Esophagus muscularis mucosa (tissue), 4 donors: Measurements from ENCODE around the gene MRPL38. TPM values are rescaled to one million over a fixed set of nuclear protein-coding genes. Genes with fewer than 3 reads are reported as not detected.

ENCODE experiments used
- DNase-seq: peaks from one replicate; pipeline ENCODE4 v3.0.0-alpha.2; 2017; ENCODE audit errors: extremely low spot score
- H3K27ac ChIP-seq, 4 donors: fragments of 200-600 bp; sonication (generic); replicated peaks in 1 of 4; 1 replicate in 3 of 4; 2 replicates in 1 of 4; pipeline ENCODE4 v1.5.1; 2016 to 2019; ENCODE audit warnings: mild to moderate bottlenecking in 1 of 4
- H3K27me3 ChIP-seq, 4 donors: fragments of 200-600 bp; sonication (generic); one replicate each; pipeline versions ENCODE4 v1.5.1 to v1.6.0; 2016 to 2019
- H3K36me3 ChIP-seq, 4 donors: fragments of 200-600 bp; sonication (generic); one replicate each; pipeline ENCODE4 v1.5.1; 2016 to 2019
- H3K4me1 ChIP-seq, 4 donors: fragments of 200-600 bp; sonication (generic); one replicate each; pipeline ENCODE4 v1.5.1; 2016 to 2019
- H3K4me3 ChIP-seq, 4 donors: fragments of 200-600 bp; sonication (generic); 1 replicate in 2 of 4; 2 replicates in 2 of 4; pipeline ENCODE4 v1.5.1; 2016 to 2019; ENCODE audit warnings: mild to moderate bottlenecking in 4 of 4, moderate library complexity in 1 of 4
- H3K9me3 ChIP-seq, 4 donors: fragments of 200-600 bp; sonication (generic); 1 replicate in 3 of 4; 2 replicates in 1 of 4; pipeline ENCODE4 v1.5.1; 2016 to 2019
- EP300 ChIP-seq: sonication (generic); formaldehyde crosslinking; IDR thresholded peaks from one replicate; pipeline ENCODE4 v1.6.1; 2017; ENCODE audit warnings: antibody characterized with exemption
- POLR2A ChIP-seq: fragments of 450-650 bp; IDR thresholded peaks from one replicate; pipeline ENCODE4 v1.6.1; 2017; ENCODE audit warnings: antibody characterized with exemption, moderate library complexity, mild to moderate bottlenecking, low read depth
- POLR2AphosphoS5 ChIP-seq, 2 donors: sonication (generic); formaldehyde crosslinking; IDR thresholded peaks; one replicate each; pipeline ENCODE4 v1.6.1; 2017; ENCODE audit warnings: antibody characterized with exemption in 2 of 2
- WGBS: methylation state at CpG from one replicate; pipeline ENCODE4 v1.1.5; 2018; 5-methylcytosine and 5-hydroxymethylcytosine counted together
- intact Hi-C: fragments of 100-400 bp; cut with DNase I; formaldehyde crosslinking; loops from one replicate; pipeline ENCODE4 v1.15.1; 2023
- total RNA-seq, 4 donors: library from RNA; depleted of rRNA; stranded (reverse); fragments of >200 nt; gene quantifications; one replicate each; pipeline versions ENCODE4 v1.1.0 to v1.2.1, GENCODE V29; 2016
- TF ChIP-seq, protein P1 (sequence below), 3 experiments: fragments of 200-600 bp in 2 of 3; fragments of 450-650 bp in 1 of 3; sonication (generic) in 2 of 3; IDR thresholded peaks; one replicate each; pipeline ENCODE4 v1.5.1; 2017 to 2019; ENCODE audit warnings: antibody characterized with exemption in 3 of 3, mild to moderate bottlenecking in 2 of 3, moderate library complexity in 1 of 3

MRPL38 gene
- total RNA-seq, 4 donors from 2014 or later, result 32.5 to 61.7 (median 44.1) TPM

DNA sequence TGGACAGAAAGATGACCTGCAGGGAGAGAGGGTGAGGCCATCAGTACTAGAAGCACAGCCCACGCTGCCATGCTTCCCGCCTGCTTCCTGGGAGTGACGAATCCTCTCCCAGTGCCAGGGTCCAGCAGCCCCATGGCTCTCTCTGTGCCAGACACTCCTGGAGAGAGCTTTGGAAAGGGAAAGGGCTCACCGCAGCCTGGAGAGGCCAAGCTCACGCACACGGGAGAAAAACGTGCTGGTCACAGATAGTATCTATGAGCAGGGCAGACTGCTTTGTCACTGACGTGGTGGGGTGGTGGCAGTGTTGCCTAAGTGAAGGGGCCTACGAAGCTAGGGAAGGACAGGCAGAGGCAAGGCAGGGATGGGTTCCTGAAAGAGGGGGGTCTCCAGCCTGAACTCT is 55.0 kb downstream of the MRPL38 start:
- H3K4me1 ChIP-seq, result peaks cover 93 to 98% (median 96%) of the 10 kb centered on the region in 4 donors
- no peaks in the 10 kb centered on the region for H3K9me3 ChIP-seq
- WGBS, result 71% methylated on average over 9 of the region's 9 CpGs
- DNase-seq, result no peak
- no peaks in the 10 kb centered on the region for H3K27me3 ChIP-seq
- H3K27ac ChIP-seq, result peak overlapping the region; percentile 39 to 71 (median 54)
- intact Hi-C loops, result loop anchor here (2.0 to 5.0 kb wide), 2 partner anchors 33 to 47 kb away; partner anchors contain the start of gene TRIM65
- H3K36me3 ChIP-seq, result peaks cover 50 to 74% (median 70%) of the 10 kb centered on the region in 4 donors
- TF ChIP-seq, protein P1, sequence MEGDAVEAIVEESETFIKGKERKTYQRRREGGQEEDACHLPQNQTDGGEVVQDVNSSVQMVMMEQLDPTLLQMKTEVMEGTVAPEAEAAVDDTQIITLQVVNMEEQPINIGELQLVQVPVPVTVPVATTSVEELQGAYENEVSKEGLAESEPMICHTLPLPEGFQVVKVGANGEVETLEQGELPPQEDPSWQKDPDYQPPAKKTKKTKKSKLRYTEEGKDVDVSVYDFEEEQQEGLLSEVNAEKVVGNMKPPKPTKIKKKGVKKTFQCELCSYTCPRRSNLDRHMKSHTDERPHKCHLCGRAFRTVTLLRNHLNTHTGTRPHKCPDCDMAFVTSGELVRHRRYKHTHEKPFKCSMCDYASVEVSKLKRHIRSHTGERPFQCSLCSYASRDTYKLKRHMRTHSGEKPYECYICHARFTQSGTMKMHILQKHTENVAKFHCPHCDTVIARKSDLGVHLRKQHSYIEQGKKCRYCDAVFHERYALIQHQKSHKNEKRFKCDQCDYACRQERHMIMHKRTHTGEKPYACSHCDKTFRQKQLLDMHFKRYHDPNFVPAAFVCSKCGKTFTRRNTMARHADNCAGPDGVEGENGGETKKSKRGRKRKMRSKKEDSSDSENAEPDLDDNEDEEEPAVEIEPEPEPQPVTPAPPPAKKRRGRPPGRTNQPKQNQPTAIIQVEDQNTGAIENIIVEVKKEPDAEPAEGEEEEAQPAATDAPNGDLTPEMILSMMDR (IDR thresholded peaks at IDR 0.05), result no peak
- TF ChIP-seq POLR2AphosphoS5 (IDR thresholded peaks at IDR 0.05), result no peak
- no peak for TF ChIP-seq EP300
- TF ChIP-seq POLR2A, result no peak
- H3K4me3 ChIP-seq, result no peak overlapping the region

DNA sequence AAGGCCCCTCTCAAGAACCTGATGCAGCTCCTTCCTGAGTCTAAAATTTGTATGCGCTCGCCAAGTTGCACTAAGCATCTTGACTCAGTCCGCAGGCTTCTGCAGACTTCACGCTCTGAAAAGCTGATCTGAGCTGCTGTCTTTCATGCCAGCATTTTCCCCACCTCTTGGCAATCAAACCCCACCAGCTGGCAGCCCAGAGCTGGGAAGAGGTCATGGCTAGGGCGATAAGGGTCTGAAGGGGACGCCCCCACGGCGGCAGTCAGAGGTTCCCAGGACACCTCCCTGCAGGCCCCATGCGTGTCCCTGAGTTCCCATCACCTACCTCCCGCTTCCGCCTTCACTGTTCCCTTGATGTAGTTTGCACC is 55.4 kb downstream of the MRPL38 start:
- 86% methylated on average over 11 of the region's 11 CpGs for WGBS
- no peak overlapping the region for H3K4me3 ChIP-seq
- no peaks in the 10 kb centered on the region for H3K27me3 ChIP-seq
- peaks cover 50 to 74% (median 70%) of the 10 kb centered on the region in 4 donors for H3K36me3 ChIP-seq
- TF ChIP-seq, protein P1 (IDR thresholded peaks at IDR 0.05), result no peak
- TF ChIP-seq POLR2A, result no peak
- no peak for TF ChIP-seq POLR2AphosphoS5 (IDR thresholded peaks at IDR 0.05)
- TF ChIP-seq EP300, result no peak
- intact Hi-C loops, result loop anchor here (5.0 kb wide), 1 partner anchor 33 kb away; no protein-coding TSS in a partner anchor
- peaks cover 96 to 99% (median 96%) of the 10 kb centered on the region in 4 donors for H3K4me1 ChIP-seq
- H3K27ac ChIP-seq, result peak overlapping the region; percentile 39 to 71 (median 54)
- no peaks in the 10 kb centered on the region for H3K9me3 ChIP-seq
- no peak for DNase-seq

Other genes with a start within 250 kb of the MRPL38 start
- 10 to 100 TPM in 3 of 4 donors, 1 to 10 TPM in 1; 6.3 to 14.7 (median 11.9) TPM for gene RECQL5, start 237.7 kb downstream of the MRPL38 start, total RNA-seq
- gene SAP30BP, start 237.5 kb downstream of the MRPL38 start, total RNA-seq, result 10 to 100 TPM; 50.3 to 81.3 (median 77.6) TPM
- 10 to 100 TPM; 36.5 to 57.4 (median 46.6) TPM for gene ITGB4, start 183.4 kb downstream of the MRPL38 start, total RNA-seq
- 10 to 100 TPM; 16.9 to 34.1 (median 24.4) TPM for gene GALK1, start 139.7 kb downstream of the MRPL38 start, total RNA-seq
- 10 to 100 TPM; 18.0 to 23.7 (median 20.0) TPM for gene UNK, start 120.1 kb downstream of the MRPL38 start, total RNA-seq
- 1 to 10 TPM; 5.9 to 10.0 (median 9.0) TPM for gene UNC13D, start 60.5 kb downstream of the MRPL38 start, total RNA-seq
- 10 to 100 TPM; 48.2 to 95.8 (median 85.2) TPM for gene WBP2, start 49.5 kb downstream of the MRPL38 start, total RNA-seq
- gene TRIM47, start 26.3 kb downstream of the MRPL38 start, total RNA-seq, result 100 to 1,000 TPM in 1 of 4 donors, 10 to 100 TPM in 3; 67.8 to 147 (median 81.9) TPM
- 10 to 100 TPM; 13.3 to 36.4 (median 27.4) TPM for gene TRIM65, start 7.9 kb downstream of the MRPL38 start, total RNA-seq
- 10 to 100 TPM in 2 of 4 donors, 1 to 10 TPM in 2; 7.8 to 15.0 (median 10.4) TPM for gene FBF1, start 36.2 kb upstream of the MRPL38 start, total RNA-seq
- 10 to 100 TPM; 45.3 to 57.4 (median 48.9) TPM for gene ACOX1, start 74.3 kb upstream of the MRPL38 start, total RNA-seq
- gene TEN1, start 74.4 kb upstream of the MRPL38 start, total RNA-seq, result 10 to 100 TPM in 3 of 4 donors, 1 to 10 TPM in 1; 4.6 to 11.3 (median 10.7) TPM
- gene CDK3, start 96.0 kb upstream of the MRPL38 start, total RNA-seq, result 1 to 10 TPM in 2 of 4 donors, under 1 TPM in 1, not detected in 1; 0.65 to 2.2 (median 1.2) TPM
- 1 to 10 TPM in 2 of 4 donors, under 1 TPM in 2; 0.19 to 2.1 (median 1.1) TPM for gene EVPL, start 122.4 kb upstream of the MRPL38 start, total RNA-seq
- 10 to 100 TPM; 41.9 to 56.9 (median 50.0) TPM for gene SRP68, start 167.6 kb upstream of the MRPL38 start, total RNA-seq
- under 1 TPM in 1 of 4 donors, not detected in 3; 0.50 TPM for gene GALR2, start 169.9 kb upstream of the MRPL38 start, total RNA-seq
- gene ZACN, start 174.3 kb upstream of the MRPL38 start, total RNA-seq, result under 1 TPM in 1 of 4 donors, not detected in 3; 0.13 TPM
- 10 to 100 TPM; 65.2 to 94.4 (median 77.1) TPM for gene EXOC7, start 198.9 kb upstream of the MRPL38 start, total RNA-seq
- under 1 TPM in 1 of 4 donors, not detected in 3; 0.32 TPM for gene FOXJ1, start 236.4 kb upstream of the MRPL38 start, total RNA-seq